HG02943 (cell line): ENCODE data around the gene RSPRY1.

ENCODE experiments used
- ATAC-seq: cut with Tn5 transposase; IDR thresholded peaks from one replicate; pipeline ENCODE4 v1.9.1; 2021; ENCODE audit warnings: mild to moderate bottlenecking, low read depth, moderate library complexity; ENCODE audit not compliant: unreplicated experiment

The RSPRY1 gene

DNA sequence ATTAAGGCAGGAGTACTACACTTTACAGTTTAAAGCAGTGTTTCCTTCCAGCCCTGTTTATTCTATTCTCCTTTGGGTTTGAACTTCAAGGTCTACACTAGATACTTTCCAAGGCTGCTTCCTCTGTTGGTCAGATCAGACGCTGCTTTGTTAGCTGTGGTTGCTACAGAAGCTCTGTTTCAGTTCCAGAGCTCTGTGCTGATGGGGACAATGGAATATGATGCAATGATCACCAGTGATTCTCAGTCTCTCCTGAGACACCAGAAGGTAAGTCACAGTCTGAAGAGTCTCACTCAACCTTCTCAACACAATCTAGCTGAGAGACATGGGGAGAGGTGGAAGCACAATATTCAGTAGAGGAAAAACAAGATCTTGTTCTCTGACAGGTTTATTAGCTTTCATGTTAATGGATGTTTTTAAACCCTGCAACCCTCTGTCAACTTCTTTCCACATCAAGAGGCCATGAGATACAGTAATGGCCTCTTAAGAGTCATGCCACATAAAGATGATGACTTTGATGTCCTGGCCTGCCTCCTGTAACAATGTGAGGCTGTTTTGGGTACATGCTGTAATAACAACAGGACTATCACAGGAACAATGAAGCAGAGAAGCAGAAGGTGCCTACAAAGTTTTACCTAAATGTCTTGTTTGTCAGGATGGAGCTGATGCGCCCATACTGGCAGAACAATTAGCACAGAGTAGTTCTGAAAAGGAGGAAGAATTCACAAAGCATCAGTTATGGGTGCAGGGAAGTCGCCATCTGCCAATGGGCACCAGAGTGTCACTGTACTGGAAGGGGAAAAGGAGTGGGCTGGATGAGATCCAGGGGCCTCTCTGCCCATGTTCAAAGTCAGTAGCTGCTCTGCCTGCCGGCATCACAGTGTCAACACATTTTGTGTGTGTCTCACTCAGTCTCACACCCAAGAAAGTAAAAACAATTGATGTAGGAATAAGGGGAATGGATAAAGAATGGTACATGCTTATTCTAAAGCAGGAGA, 33.7 kb upstream of the RSPRY1 start:
- ATAC-seq, result no peak

DNA sequence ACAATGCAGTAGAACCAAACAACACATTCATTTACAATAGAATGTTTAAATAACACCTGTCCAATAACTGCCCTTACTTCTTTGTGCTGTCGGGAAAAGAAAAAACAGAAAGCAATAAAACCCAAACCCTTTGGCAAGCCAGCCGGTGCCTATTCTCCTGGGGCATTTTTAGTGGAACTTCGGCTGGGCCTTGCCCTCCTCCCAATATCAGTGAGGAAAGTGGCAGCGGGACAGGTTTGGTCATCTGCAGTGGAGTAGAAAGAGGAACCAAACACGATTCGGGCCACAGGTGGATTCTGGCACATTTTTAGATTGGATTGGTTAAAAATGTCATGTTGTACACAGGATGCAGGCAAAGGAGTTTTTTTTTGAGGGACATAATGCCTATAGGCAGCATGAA, 32.3 kb upstream of the RSPRY1 start:
- ATAC-seq, result no peak

- no peak for ATAC-seq
These were observed 30.3 kb upstream of the RSPRY1 start for GRCh38 chr16:57155702-57156350.

DNA sequence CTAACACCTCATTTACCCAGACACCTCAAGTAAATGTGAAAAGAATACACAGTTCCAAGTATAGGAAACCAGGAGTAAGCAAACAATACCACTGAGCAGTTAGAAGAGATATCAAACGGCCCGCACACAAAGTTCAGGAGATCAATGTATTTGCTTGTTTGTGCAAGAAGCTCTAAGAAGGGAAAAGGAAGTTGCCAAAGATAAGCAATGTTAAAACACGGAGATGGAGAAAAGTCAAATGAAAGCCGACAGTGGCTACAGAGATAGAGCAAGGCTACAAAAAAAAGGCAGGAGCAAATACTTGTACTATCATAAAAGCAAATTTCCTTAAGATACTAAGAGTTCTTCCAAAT, 29.8 kb upstream of the RSPRY1 start:
- no peak for ATAC-seq

DNA sequence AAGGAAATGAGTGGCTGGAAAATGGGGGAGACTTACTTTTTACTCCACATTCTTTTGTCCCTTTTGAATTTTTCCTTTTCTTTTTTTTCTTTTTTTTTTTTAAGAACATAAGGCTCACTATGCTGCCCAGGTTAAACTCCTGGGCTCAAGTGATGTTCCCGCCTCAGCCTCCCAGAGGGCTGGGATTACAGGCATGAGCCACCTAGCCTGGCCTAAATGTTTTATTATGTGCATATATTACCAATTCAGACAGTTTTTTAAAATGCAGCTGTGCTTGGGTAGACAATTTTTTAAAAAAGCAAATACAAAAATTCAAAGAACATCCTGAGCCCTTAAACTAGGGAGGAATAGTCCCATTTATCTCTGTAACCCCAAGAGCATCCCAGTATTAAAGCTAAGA, 28.6 kb upstream of the RSPRY1 start:
- no peak for ATAC-seq

DNA sequence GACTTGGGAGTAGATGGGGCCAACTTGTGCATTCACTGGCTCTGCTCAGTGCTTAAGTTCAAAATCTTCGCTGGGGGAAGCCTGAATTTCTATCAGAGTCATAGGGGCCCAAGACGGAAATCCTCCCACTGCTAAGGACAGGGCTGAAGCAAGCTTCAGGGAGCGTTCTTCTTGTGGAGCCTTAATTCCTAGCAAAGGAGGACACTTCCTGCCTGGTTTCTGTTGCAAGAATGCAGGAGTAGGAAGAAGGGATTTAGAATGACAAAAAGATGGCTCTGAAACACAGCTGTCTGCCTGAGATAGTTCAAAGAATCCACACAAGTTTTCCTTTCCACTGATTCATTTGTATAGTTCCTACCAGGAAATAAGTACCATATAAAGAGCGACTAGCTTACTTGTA, 26.7 kb upstream of the RSPRY1 start:
- no peak for ATAC-seq

DNA sequence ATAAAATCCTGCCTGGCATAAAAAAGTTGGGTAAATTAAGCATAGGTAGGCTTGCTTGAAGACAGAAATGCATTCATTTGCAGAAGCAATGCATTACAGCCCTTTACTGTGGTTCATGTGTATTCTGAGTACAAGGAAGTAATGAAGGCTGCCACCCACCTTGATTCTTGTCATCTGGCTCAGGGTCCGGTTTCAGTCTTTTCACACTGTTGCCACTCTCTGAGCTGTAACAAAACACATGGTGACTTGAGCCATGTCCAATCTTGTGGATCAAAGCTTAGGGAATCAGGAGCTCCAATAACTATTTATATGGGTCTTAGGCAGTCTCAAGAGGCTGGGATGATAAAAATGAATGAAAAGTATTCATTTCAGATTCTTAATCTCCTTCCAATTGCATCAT, 22.3 kb upstream of the RSPRY1 start:
- ATAC-seq, result no peak

- no peak for ATAC-seq
These were observed 20.6 kb upstream of the RSPRY1 start for GRCh38 chr16:57165483-57165882.

- no peak for ATAC-seq
These were observed 20.2 kb upstream of the RSPRY1 start for GRCh38 chr16:57165938-57166337.

GRCh38 chr16:57166451-57166850, 19.7 kb upstream of the RSPRY1 start:
- ATAC-seq, result no peak

DNA sequence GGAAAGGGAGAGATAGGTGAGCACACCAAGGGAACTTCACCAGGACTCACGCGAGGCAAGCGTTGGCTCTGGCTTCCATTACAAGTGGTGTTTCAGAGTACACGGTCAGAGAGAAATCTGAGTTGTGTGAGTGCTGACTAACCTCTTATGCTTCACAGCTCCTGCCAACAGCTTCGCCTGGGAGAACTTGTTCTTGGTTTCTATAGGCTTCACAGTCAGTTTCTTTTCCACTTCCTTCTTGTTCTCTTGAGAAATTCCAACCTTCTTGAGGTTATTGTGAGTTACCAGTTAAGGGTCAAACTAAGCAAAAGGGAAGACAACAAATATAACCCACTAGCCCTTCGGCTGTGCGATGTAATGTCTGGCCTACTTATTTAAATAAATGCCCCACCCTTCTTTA, 19.2 kb upstream of the RSPRY1 start:
- no peak for ATAC-seq

GRCh38 chr16:57167538-57167937, 18.6 kb upstream of the RSPRY1 start:
- no peak for ATAC-seq

- no peak for ATAC-seq
These were observed 18.2 kb upstream of the RSPRY1 start for GRCh38 chr16:57167953-57168352.

GRCh38 chr16:57169327-57169726, 16.8 kb upstream of the RSPRY1 start:
- no peak for ATAC-seq

GRCh38 chr16:57172721-57173290, 13.3 kb upstream of the RSPRY1 start:
- ATAC-seq, result no peak

GRCh38 chr16:57175896-57176295, 10.2 kb upstream of the RSPRY1 start:
- no peak for ATAC-seq

DNA sequence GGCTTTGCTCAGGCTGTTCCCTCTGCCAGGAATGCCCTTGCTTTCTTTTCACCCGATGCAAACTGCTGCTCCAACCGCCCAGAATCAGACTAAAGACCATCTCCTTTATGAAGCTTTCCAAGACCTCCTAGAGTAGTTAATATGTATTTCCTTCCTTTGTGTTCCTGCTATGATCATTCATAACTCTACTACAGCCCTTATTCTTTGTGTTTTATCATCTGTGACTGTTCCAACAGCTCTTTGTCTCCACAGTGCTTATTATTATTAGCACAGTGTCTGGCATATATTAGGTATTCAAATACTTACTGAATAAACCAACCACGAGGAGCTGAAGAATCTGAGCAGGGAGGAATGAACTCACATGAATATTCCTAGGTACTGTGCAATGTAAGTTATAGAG, 7.9 kb upstream of the RSPRY1 start:
- no peak for ATAC-seq

- no peak for ATAC-seq
These were observed 7.3 kb upstream of the RSPRY1 start for GRCh38 chr16:57178793-57179212.

DNA sequence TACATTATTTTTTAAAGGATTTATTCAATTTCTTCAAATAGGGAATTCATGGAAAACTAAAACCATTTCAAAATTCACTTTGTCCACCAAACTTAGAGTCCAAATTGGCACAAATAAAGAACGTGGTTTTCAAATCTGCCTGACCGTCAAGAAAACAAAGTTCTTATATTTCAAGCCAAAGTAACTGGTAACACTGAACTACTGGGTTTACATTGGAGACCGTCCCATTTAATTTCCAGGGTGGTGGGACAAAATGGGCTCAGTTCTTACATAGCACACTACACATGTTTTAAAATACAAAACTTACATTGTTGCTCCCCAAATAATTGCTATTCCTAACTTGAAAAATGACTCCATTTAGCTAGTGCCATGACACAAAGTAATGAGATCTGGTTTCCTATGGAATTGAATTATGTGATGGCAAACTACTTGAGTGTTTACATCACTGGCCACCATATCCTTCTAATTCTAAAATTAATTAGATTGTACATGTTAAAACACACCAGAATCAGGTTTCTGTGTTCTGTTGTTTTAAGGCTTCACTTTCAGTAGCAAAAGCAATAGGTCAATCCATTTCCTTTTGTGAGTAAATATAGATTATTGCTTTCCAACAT, 6.8 kb upstream of the RSPRY1 start:
- ATAC-seq, result no peak

DNA sequence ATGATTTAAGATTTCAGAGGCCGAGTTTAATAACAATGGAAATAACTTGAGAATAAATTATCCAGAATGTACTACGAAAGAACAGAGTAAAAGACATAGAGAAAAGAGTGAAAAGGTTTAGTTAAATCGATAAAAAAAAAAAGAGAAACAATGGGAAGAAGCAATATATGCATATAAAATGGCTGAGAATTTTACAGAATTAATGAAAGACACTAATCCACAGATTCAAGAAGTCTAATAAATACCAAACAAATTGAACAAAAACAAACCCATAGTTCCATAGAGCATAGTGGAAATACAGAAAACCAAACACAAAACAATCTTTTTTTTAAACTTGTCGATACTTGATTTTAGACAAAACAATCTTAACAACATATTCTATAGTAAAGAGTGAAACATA, 2.0 kb upstream of the RSPRY1 start:
- no peak for ATAC-seq

DNA sequence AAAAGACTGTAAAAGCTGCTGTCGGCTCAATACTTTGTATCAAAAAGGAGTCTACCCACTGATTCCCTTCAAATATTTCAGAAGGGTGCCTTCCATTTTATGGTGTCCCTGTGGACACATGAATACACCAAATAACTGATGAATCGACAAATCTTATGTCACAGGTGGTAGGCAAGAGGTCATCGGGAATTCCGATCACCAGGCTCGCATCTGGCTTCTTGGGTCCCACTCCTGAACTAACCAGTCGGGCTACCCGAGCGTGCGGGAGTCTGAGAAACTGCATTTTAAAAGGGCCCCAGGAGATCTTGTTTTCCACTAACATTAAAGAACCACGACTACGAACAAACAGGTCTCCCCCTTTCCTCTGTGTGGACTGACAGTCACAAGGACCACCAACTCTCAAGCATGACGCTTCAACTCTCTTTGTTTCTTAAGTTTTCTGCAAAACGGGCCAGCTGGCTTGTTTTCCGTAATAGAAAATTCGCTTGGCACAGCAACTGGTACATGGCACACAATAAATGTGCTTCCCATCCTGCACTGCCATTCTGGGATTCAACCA, 1.2 kb upstream of the RSPRY1 start:
- ATAC-seq, result no peak
